B cell (primary cell): ENCODE results near the gene NUMB. TPM values are rescaled to one million over a fixed set of nuclear protein-coding genes. Genes with fewer than 3 reads are reported as not detected.

ENCODE experiments used
- ATAC-seq: fragments of 200-7000 bp; cut with Tn5 transposase; one replicate; pipeline ENCODE4 v1.10.0; 2021; ENCODE audit warnings: low read depth, mild to moderate bottlenecking, moderate number of reproducible peaks, moderate library complexity
- CTCF ChIA-PET: fragments of 350-600 bp; sonication (Branson Sonifier 250); formaldehyde crosslinking; loops from one replicate; lab custom pipeline; 2021; ENCODE audit warnings: antibody characterized with exemption, inconsistent platforms; lab: Charles Lee
- POLR2A ChIA-PET: fragments of 350-600 bp; sonication (Branson Sonifier 250); formaldehyde crosslinking; loops from one replicate; lab custom pipeline; 2021; ENCODE audit warnings: antibody characterized with exemption; lab: Charles Lee
- DNase-seq: peaks from one replicate; pipeline ENCODE4 v3.0.0; 2013
- H2AFZ ChIP-seq: 2 replicates; pipeline ENCODE4 v1.6.1; 2012; ENCODE audit warnings: mild to moderate bottlenecking, low read depth, low read length; ENCODE audit not compliant: insufficient read depth, poor library complexity, severe bottlenecking
- H3K27ac ChIP-seq, 2 donors: 1 replicate in 1 of 2; 2 replicates in 1 of 2; pipeline ENCODE4 v1.5.1; 2012 to 2013; ENCODE audit warnings: low read length in 2 of 2, mild to moderate bottlenecking in 2 of 2, moderate library complexity in 1 of 2
- H3K27me3 ChIP-seq, 4 experiments: fragments of 200-600 bp in 1 of 4; sonication (generic) in 1 of 4; replicated peaks in 1 of 4; 1 replicate in 2 of 4; 2 replicates in 2 of 4; pipeline versions ENCODE4 v1.6.1 to v1.7.0; 2013 to 2016; ENCODE audit warnings: low read length in 3 of 4, mild to moderate bottlenecking in 2 of 4, mixed read lengths in 1 of 4, moderate library complexity in 1 of 4; ENCODE audit not compliant: insufficient read depth in 4 of 4, control insufficient read depth in 3 of 4; ENCODE audit errors: control extremely low read depth in 1 of 4
- H3K36me3 ChIP-seq, 2 experiments: replicated peaks in 1 of 2; 1 replicate in 1 of 2; 2 replicates in 1 of 2; pipeline versions ENCODE4 v1.6.1 to v1.7.1; 2013; ENCODE audit warnings: low read length in 1 of 2; ENCODE audit not compliant: insufficient read depth in 2 of 2, control insufficient read depth in 1 of 2; ENCODE audit errors: control extremely low read depth in 1 of 2, extremely low read depth in 1 of 2
- H3K4me1 ChIP-seq, 2 donors: fragments of 200-600 bp in 1 of 2; sonication (generic) in 1 of 2; 1 replicate in 1 of 2; 2 replicates in 1 of 2; pipeline versions ENCODE4 v1.5.1 to v1.6.1; 2013 to 2017; ENCODE audit warnings: low read length in 2 of 2; ENCODE audit not compliant: control insufficient read depth in 2 of 2, insufficient read depth in 2 of 2
- H3K4me2 ChIP-seq: replicated peaks from 2 replicates; pipeline ENCODE3; 2012; ENCODE audit warnings: mild to moderate bottlenecking, low read depth, low read length; ENCODE audit not compliant: poor library complexity, severe bottlenecking
- H3K4me3 ChIP-seq, 5 experiments: fragments of 200-600 bp in 1 of 5; sonication (generic) in 1 of 5; 1 replicate in 3 of 5; 2 replicates in 2 of 5; pipeline versions ENCODE4 v1.5.1 to v1.7.0; 2011 to 2016; ENCODE audit warnings: low read length in 4 of 5, mild to moderate bottlenecking in 4 of 5, low read depth in 2 of 5, control low read depth in 1 of 5, moderate library complexity in 1 of 5; ENCODE audit not compliant: insufficient read depth in 1 of 5; ENCODE audit errors: control extremely low read depth in 1 of 5, extremely low read depth in 1 of 5
- H3K79me2 ChIP-seq: fragments of 200-600 bp; sonication (generic); one replicate; pipeline ENCODE4 v1.6.0; 2016; ENCODE audit warnings: low read length; ENCODE audit not compliant: control insufficient read depth, insufficient read depth
- H3K9ac ChIP-seq: fragments of 200-600 bp; sonication (generic); 2 replicates; pipeline ENCODE4 v1.6.1; 2017; ENCODE audit warnings: mild to moderate bottlenecking, low read length, moderate library complexity
- H3K9me3 ChIP-seq, 3 donors: one replicate each; pipeline versions ENCODE4 v1.6.1 to v1.7.1; 2013; ENCODE audit warnings: low read length in 2 of 3; ENCODE audit not compliant: control insufficient read depth in 2 of 3, insufficient read depth in 1 of 3; ENCODE audit errors: control extremely low read depth in 1 of 3
- H4K20me1 ChIP-seq: 2 replicates; pipeline ENCODE4 v1.6.0; 2012; ENCODE audit warnings: mild to moderate bottlenecking, low read length; ENCODE audit not compliant: insufficient read depth, control insufficient read depth, poor library complexity, severe bottlenecking
- H3K27ac Mint-ChIP-seq: one replicate; pipeline ENCODE4 v1.8.0; 2021; ENCODE audit warnings: mixed read lengths
- H3K27me3 Mint-ChIP-seq: one replicate; pipeline ENCODE4 v1.8.0; 2021; ENCODE audit warnings: mixed read lengths
- H3K4me1 Mint-ChIP-seq: one replicate; pipeline ENCODE4 v1.8.0; 2021; ENCODE audit warnings: mixed read lengths
- H3K4me3 Mint-ChIP-seq: one replicate; pipeline ENCODE4 v1.8.0; 2021; ENCODE audit warnings: mixed read lengths
- H3K9me3 Mint-ChIP-seq: one replicate; pipeline ENCODE4 v1.8.0; 2022; ENCODE audit warnings: mixed read lengths; ENCODE audit not compliant: insufficient read depth
- CTCF ChIP-seq: fragments of 200-600 bp; IDR thresholded peaks from one replicate; pipeline ENCODE4 v1.8.0; 2022; ENCODE audit warnings: antibody characterized with exemption, mild to moderate bottlenecking
- EZH2 ChIP-seq: IDR thresholded peaks from 2 replicates; pipeline ENCODE4 v1.6.1; 2012; ENCODE audit warnings: borderline replicate concordance, low read depth, mild to moderate bottlenecking, moderate library complexity, low read length; ENCODE audit not compliant: insufficient read depth, poor library complexity, severe bottlenecking
- WGBS: methylation state at CpG from one replicate; pipeline ENCODE4 v1.1.5; 2013; ENCODE audit warnings: missing lambda C conversion rate; ENCODE audit not compliant: insufficient coverage; 5-methylcytosine and 5-hydroxymethylcytosine counted together
- intact Hi-C: fragments of 100-400 bp; cut with micrococcal nuclease; formaldehyde crosslinking; loops from one replicate; pipeline ENCODE4 v1.10.0; 2022
- polyA plus RNA-seq: library from polyadenylated mRNA; depleted of rRNA; stranded (reverse); fragments of >200 nt; gene quantifications from 2 replicates; pipeline ENCODE4 v1.2.3, GENCODE V29; 2012
- total RNA-seq, 2 donors: library from RNA; stranded (reverse); fragments of 120-200 nt in 1 of 2; gene quantifications; 1 replicate in 1 of 2; 2 replicates in 1 of 2; pipeline versions ENCODE4 v1.2.3 to v1.2.4, GENCODE V29; 2013 to 2022

Gene NUMB
- total and polyA plus RNA-seq, 2 donors (not counting 1 experiment from before 2014, with no cell fraction given) = 63.4 to 102 TPM

GRCh38 chr14:73286598-73286997 lies 171.7 kb downstream of the NUMB start:
- no peak overlapping the region for H2AFZ ChIP-seq

GRCh38 chr14:73285979-73286378 lies 172.4 kb downstream of the NUMB start:
- ATAC-seq = no peak
- H3K4me2 ChIP-seq = no peak overlapping the region

More at GRCh38 chr14:73286598-73286997, 171.7 kb downstream of the NUMB start:
- Mint-ChIP-seq H3K9me3 (no peaks in the 10 kb centered on the region), H3K27ac (no peak overlapping the region), H3K4me1 (peaks cover 3% of the 10 kb centered on the region), H3K4me3 (no peak overlapping the region), H3K27me3 (no peaks in the 10 kb centered on the region)
- Histone ChIP-seq H3K9me3 (no peaks in the 10 kb centered on the region), H3K36me3 (peaks cover 27 to 64% of the 10 kb centered on the region in 2 experiments), H3K79me2 (no peaks in the 10 kb centered on the region), H3K4me1 (no peaks in the 10 kb centered on the region), H4K20me1 (no peaks in the 10 kb centered on the region), H3K4me2 (no peak overlapping the region), H3K9ac (no peak overlapping the region), H3K4me3 (no peak overlapping the region), H3K27ac (no peak overlapping the region), H3K27me3 (no peaks in the 10 kb centered on the region)
- TF ChIP-seq EZH2 (no peak), CTCF (no peak)
- 100% methylated on average over 1 of the region's 2 CpGs for WGBS
- intact Hi-C loops = no loop called here
- ATAC-seq (no peak), DNase-seq (no peak)
- POLR2A ChIA-PET = no interaction called here
- CTCF ChIA-PET = interaction anchor here (1.2 to 2.3 kb wide), 2 partner anchors 9 to 187 kb away, joined by 3 to 6 read pairs; no protein-coding TSS in a partner anchor

More at GRCh38 chr14:73285979-73286378, 172.4 kb downstream of the NUMB start:
- no peak overlapping the region for H3K9ac ChIP-seq
- CTCF ChIA-PET = interaction anchor here (2.3 kb wide), 1 partner anchor 9 kb away, joined by 6 read pairs; no protein-coding TSS in a partner anchor
- no peak overlapping the region for H3K4me3 ChIP-seq
- peaks cover 27 to 70% of the 10 kb centered on the region in 2 experiments for H3K36me3 ChIP-seq
- Mint-ChIP-seq H3K27me3 (no peaks in the 10 kb centered on the region), H3K9me3 (no peaks in the 10 kb centered on the region), H3K4me1 (peaks cover 3% of the 10 kb centered on the region), H3K4me3 (no peak overlapping the region), H3K27ac (no peak overlapping the region)
- no peak overlapping the region for H3K27ac ChIP-seq
- no peaks in the 10 kb centered on the region for H3K27me3 ChIP-seq
- H3K4me1 ChIP-seq = no peaks in the 10 kb centered on the region
- TF ChIP-seq CTCF (no peak), EZH2 (no peak)
- intact Hi-C loops = no loop called here
- WGBS = no CpG with 5 or more reads among the region's 1 CpG
- no peaks in the 10 kb centered on the region for H4K20me1 ChIP-seq
- H3K9me3 ChIP-seq = no peaks in the 10 kb centered on the region
- H2AFZ ChIP-seq = no peak overlapping the region
- DNase-seq = no peak
- POLR2A ChIA-PET = interaction anchor here (0.6 kb wide), 2 partner anchors 27 to 88 kb away, joined by 4 to 7 read pairs; no protein-coding TSS in a partner anchor
- H3K79me2 ChIP-seq = no peaks in the 10 kb centered on the region
